CD4-positive, alpha-beta T cell (primary cell): Measurements from ENCODE around the gene SUPT6H. TPM values are rescaled to one million over a fixed set of nuclear protein-coding genes. Genes with fewer than 3 reads are reported as not detected.

Source experiments
- ATAC-seq: fragments of 200-7000 bp; cut with Tn5 transposase; one replicate; pipeline ENCODE4 v1.10.0; 2022; ENCODE audit warnings: mild to moderate bottlenecking; ENCODE audit not compliant: poor library complexity
- CTCF ChIA-PET: fragments of 350-600 bp; sonication (Branson Sonifier 250); formaldehyde crosslinking; loops from one replicate; lab custom pipeline; 2021; ENCODE audit warnings: antibody characterized with exemption, inconsistent platforms; lab: Charles Lee
- POLR2A ChIA-PET: fragments of 350-600 bp; sonication (Branson Sonifier 250); formaldehyde crosslinking; loops from one replicate; lab custom pipeline; 2021; ENCODE audit warnings: antibody characterized with exemption, inconsistent platforms; lab: Charles Lee
- DNase-seq, 14 experiments: peaks; one replicate each; pipeline ENCODE4 v3.0.0-alpha.2; 2013 to 2020; ENCODE audit warnings: mixed read lengths in 2 of 14
- H3K27ac ChIP-seq, 2 donors: one replicate each; pipeline versions ENCODE4 v1.5.1 to v1.7.0; 2013; ENCODE audit warnings: low read length in 2 of 2, low read depth in 1 of 2, mild to moderate bottlenecking in 1 of 2
- H3K27me3 ChIP-seq, 2 experiments: 1 replicate in 1 of 2; 2 replicates in 1 of 2; pipeline versions ENCODE4 v1.6.1 to v1.7.0; 2013; ENCODE audit warnings: low read length in 2 of 2, control low read depth in 1 of 2, mild to moderate bottlenecking in 1 of 2, moderate library complexity in 1 of 2; ENCODE audit not compliant: insufficient read depth in 2 of 2, control insufficient read depth in 1 of 2
- H3K36me3 ChIP-seq: one replicate; pipeline ENCODE4 v1.6.1; 2013; ENCODE audit warnings: low read length, control low read depth; ENCODE audit not compliant: insufficient read depth
- H3K4me1 ChIP-seq: one replicate; pipeline ENCODE4 v1.6.1; 2013; ENCODE audit warnings: low read length, control low read depth; ENCODE audit not compliant: insufficient read depth
- H3K4me3 ChIP-seq: one replicate; pipeline ENCODE4 v1.5.1; 2013; ENCODE audit warnings: mild to moderate bottlenecking, low read length, moderate library complexity
- H3K9me3 ChIP-seq, 2 experiments: 1 replicate in 1 of 2; 2 replicates in 1 of 2; pipeline versions ENCODE4 v1.6.1 to v1.7.0; 2013; ENCODE audit warnings: low read length in 2 of 2, mild to moderate bottlenecking in 2 of 2, control low read depth in 1 of 2, moderate library complexity in 1 of 2; ENCODE audit not compliant: control insufficient read depth in 1 of 2, insufficient read depth in 1 of 2
- H3K27ac Mint-ChIP-seq: one replicate; pipeline ENCODE4 v1.8.0; 2020; ENCODE audit warnings: mixed read lengths
- H3K27me3 Mint-ChIP-seq: one replicate; pipeline ENCODE4 v1.8.0; 2021; ENCODE audit warnings: mixed read lengths
- H3K36me3 Mint-ChIP-seq: one replicate; pipeline ENCODE4 v1.8.0; 2021; ENCODE audit warnings: low read depth, mixed read lengths
- H3K4me1 Mint-ChIP-seq: one replicate; pipeline ENCODE4 v1.8.0; 2021; ENCODE audit warnings: low read depth, mixed read lengths
- H3K4me3 Mint-ChIP-seq: one replicate; pipeline ENCODE4 v1.8.0; 2020; ENCODE audit warnings: mild to moderate bottlenecking, mixed read lengths
- H3K9me3 Mint-ChIP-seq: one replicate; pipeline ENCODE4 v1.8.0; 2020; ENCODE audit warnings: mixed read lengths
- CTCF ChIP-seq: fragments of 200-600 bp; IDR thresholded peaks from one replicate; pipeline ENCODE4 v1.8.0; 2022; ENCODE audit warnings: antibody characterized with exemption, mild to moderate bottlenecking
- intact Hi-C, 2 experiments: fragments of 100-400 bp; cut with DNase I in 1 of 2; cut with micrococcal nuclease in 1 of 2; formaldehyde crosslinking; loops; one replicate each; pipeline versions ENCODE4 v1.15.1 to v1.9.0; 2023 to 2025; cut with DNase I, micrococcal nuclease
- total RNA-seq, 174 experiments: library from RNA in 2 of 174; stranded (reverse) in 2 of 174; gene quantifications; one replicate each; pipeline ENCODE4 v1.2.3 and lab custom pipeline; 2021 to 2026

SUPT6H gene
- total RNA-seq, 2 experiments from 2014 or later: 149 to 151 TPM

- peaks cover 63% of the 10 kb centered on the region for H3K36me3 ChIP-seq
- H3K27me3 Mint-ChIP-seq: no peaks in the 10 kb centered on the region
- peaks cover 54% of the 10 kb centered on the region for H3K4me1 Mint-ChIP-seq
- H3K4me3 Mint-ChIP-seq: no peak overlapping the region
- H3K9me3 ChIP-seq: no peaks in the 10 kb centered on the region
- no peak for ATAC-seq
- H3K27ac Mint-ChIP-seq: peak overlapping the region; percentile 42
- DNase-seq: no peak
- no peak overlapping the region for H3K4me3 ChIP-seq
- peaks cover 28% of the 10 kb centered on the region for H3K4me1 ChIP-seq
- H3K27me3 ChIP-seq: no peaks in the 10 kb centered on the region
- no peak overlapping the region for H3K27ac ChIP-seq
- intact Hi-C loops: no loop called here
- peaks cover 77% of the 10 kb centered on the region for H3K36me3 Mint-ChIP-seq
- no peak for TF ChIP-seq CTCF
- POLR2A ChIA-PET: interaction anchor here (1.4 kb wide), 1 partner anchor 22 kb away, joined by 3 read pairs; no protein-coding TSS in a partner anchor
- no peaks in the 10 kb centered on the region for H3K9me3 Mint-ChIP-seq
- CTCF ChIA-PET: interaction anchor here (2.0 kb wide), 1 partner anchor 21 kb away, joined by 7 read pairs; no protein-coding TSS in a partner anchor
Observed at GRCh38 chr17:28667870-28668269, 5.9 kb downstream of the SUPT6H start.

DNA sequence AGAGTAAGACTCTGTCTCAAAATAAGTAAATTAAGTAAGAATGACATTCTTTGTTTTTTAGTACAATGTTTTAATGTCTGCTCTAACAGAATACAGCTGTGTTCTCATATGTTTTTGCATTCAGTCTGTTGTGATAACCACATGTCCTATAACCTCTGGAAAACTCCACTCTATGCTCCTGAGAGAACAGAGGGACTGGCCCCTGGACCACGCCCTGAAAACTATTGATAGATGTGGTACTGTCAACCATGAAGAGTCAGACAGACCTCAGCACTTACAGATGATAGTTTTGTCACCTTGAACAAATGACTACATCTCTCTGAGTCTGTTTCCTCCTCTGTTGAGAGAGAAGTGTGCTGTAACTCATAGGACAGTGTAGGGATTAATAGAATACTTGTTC is 7.9 kb downstream of the SUPT6H start:
- H3K27ac Mint-ChIP-seq: no peak overlapping the region
- Histone ChIP-seq H3K27ac (no peak overlapping the region), H3K27me3 (no peaks in the 10 kb centered on the region), H3K36me3 (peaks cover 77% of the 10 kb centered on the region), H3K4me1 (peaks cover 10% of the 10 kb centered on the region), H3K9me3 (no peaks in the 10 kb centered on the region), H3K4me3 (no peak overlapping the region)
- peaks cover 81% of the 10 kb centered on the region for H3K36me3 Mint-ChIP-seq
- peaks cover 34% of the 10 kb centered on the region for H3K4me1 Mint-ChIP-seq
- no peaks in the 10 kb centered on the region for H3K27me3 Mint-ChIP-seq
- no peak for DNase-seq
- ATAC-seq: no peak
- TF ChIP-seq CTCF: no peak
- no peaks in the 10 kb centered on the region for H3K9me3 Mint-ChIP-seq
- ChIA-PET CTCF (no interaction called here), POLR2A (no interaction called here)
- intact Hi-C loops: no loop called here
- no peak overlapping the region for H3K4me3 Mint-ChIP-seq

DNA sequence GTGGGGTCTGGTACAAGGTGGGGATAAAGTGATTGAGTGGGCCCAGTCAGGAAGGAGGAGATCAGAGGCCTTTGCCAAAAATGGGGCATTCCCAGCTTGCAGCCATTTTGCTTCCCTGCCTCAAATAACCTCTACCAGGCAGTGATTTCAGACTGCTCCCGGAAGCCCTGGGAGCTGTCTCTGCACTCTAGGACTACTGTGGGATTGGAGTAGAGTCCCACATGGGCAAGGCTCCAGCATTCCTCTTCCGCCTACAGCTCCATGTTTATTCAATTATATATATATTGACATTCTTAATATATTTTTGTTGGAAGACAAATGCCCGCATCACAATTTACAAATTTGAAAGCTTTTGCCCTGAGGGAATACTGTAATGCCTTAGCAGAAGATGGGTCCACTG is 13.5 kb downstream of the SUPT6H start:
- Histone ChIP-seq H3K9me3 (no peaks in the 10 kb centered on the region), H3K4me1 (no peaks in the 10 kb centered on the region), H3K36me3 (peaks cover 92% of the 10 kb centered on the region), H3K4me3 (no peak overlapping the region), H3K27me3 (no peaks in the 10 kb centered on the region), H3K27ac (no peak overlapping the region)
- ChIA-PET CTCF (interaction anchor here (1.2 kb wide), 1 partner anchor 29 kb away, joined by 5 read pairs; no protein-coding TSS in a partner anchor), POLR2A (interaction anchor here (0.8 to 1.7 kb wide), 2 partner anchors 14 to 29 kb away, joined by 3 to 6 read pairs; partner anchors contain the start of genes SDF2 and SUPT6H)
- no peaks in the 10 kb centered on the region for H3K27me3 Mint-ChIP-seq
- H3K9me3 Mint-ChIP-seq: no peaks in the 10 kb centered on the region
- DNase-seq (no peak), ATAC-seq (no peak)
- no peak overlapping the region for H3K27ac Mint-ChIP-seq
- peaks cover 93% of the 10 kb centered on the region for H3K36me3 Mint-ChIP-seq
- no peaks in the 10 kb centered on the region for H3K4me1 Mint-ChIP-seq
- intact Hi-C loops: no loop called here
- no peak overlapping the region for H3K4me3 Mint-ChIP-seq
- TF ChIP-seq CTCF: no peak
